ENCODE data around the gene GRAMD1A.

- TF ChIP-seq EZH2phosphoT487 (IDR thresholded peaks at IDR 0.05; ENCODE audit: borderline replicate concordance, low read length): no peak
- no peak for TF ChIP-seq CTCF (IDR thresholded peaks at IDR 0.05; ENCODE audit: low read depth, low read length, poor library complexity, severe bottlenecking)
Measured at GRCh38 chr19:35027009-35027408, 26.9 kb downstream of the GRAMD1A start.
